Fibroblast of skin of abdomen (primary cell): ENCODE data around the gene AGBL4.

Experiments
- DNase-seq: peaks from one replicate; pipeline ENCODE4 v3.0.0-alpha.2; 2013

The AGBL4 gene

GRCh38 chr1:49171941-49172593 lies 851.7 kb downstream of the AGBL4 start:
- DNase-seq, result peak; percentile 35

- no peak for DNase-seq
Observed at GRCh38 chr1:49166031-49166430, 857.7 kb downstream of the AGBL4 start.

GRCh38 chr1:49163031-49163430 lies 860.7 kb downstream of the AGBL4 start:
- DNase-seq, result peak; percentile 80

GRCh38 chr1:49160677-49161076 lies 863.1 kb downstream of the AGBL4 start:
- no peak for DNase-seq

- DNase-seq, result no peak
Observed at GRCh38 chr1:49136738-49137251, 887.0 kb downstream of the AGBL4 start.

GRCh38 chr1:49125746-49126145 lies 898.0 kb downstream of the AGBL4 start:
- no peak for DNase-seq

GRCh38 chr1:49111931-49112330 lies 911.8 kb downstream of the AGBL4 start:
- DNase-seq, result no peak

GRCh38 chr1:49106445-49106844 lies 917.3 kb downstream of the AGBL4 start:
- peak; percentile 14 for DNase-seq

- DNase-seq, result no peak
Observed at GRCh38 chr1:49104575-49104974, 919.2 kb downstream of the AGBL4 start.

- DNase-seq, result peak; percentile 96
Observed at GRCh38 chr1:49102752-49103151, 921.0 kb downstream of the AGBL4 start.

- no peak for DNase-seq
Observed at GRCh38 chr1:49098866-49099265, 924.9 kb downstream of the AGBL4 start.

GRCh38 chr1:49086327-49086726 lies 937.4 kb downstream of the AGBL4 start:
- no peak for DNase-seq

- no peak for DNase-seq
Observed at GRCh38 chr1:49085079-49085478, 938.7 kb downstream of the AGBL4 start.

GRCh38 chr1:49060766-49061165 lies 963.0 kb downstream of the AGBL4 start:
- peak; percentile 99 for DNase-seq

GRCh38 chr1:49059087-49059486 lies 964.7 kb downstream of the AGBL4 start:
- DNase-seq, result no peak

- DNase-seq, result no peak
Observed at GRCh38 chr1:49052102-49052501, 971.7 kb downstream of the AGBL4 start.

GRCh38 chr1:49051647-49052046 lies 972.1 kb downstream of the AGBL4 start:
- DNase-seq, result no peak

- no peak for DNase-seq
Observed at GRCh38 chr1:49050041-49050440, 973.7 kb downstream of the AGBL4 start.

GRCh38 chr1:49048188-49048587 lies 975.6 kb downstream of the AGBL4 start:
- DNase-seq, result no peak

- DNase-seq, result no peak
Observed at GRCh38 chr1:49046305-49046704, 977.4 kb downstream of the AGBL4 start.

- no peak for DNase-seq
Observed at GRCh38 chr1:49045371-49045770, 978.4 kb downstream of the AGBL4 start.

- DNase-seq, result no peak
Observed at GRCh38 chr1:49036700-49037099, 987.1 kb downstream of the AGBL4 start.

GRCh38 chr1:49028396-49028795 lies 995.4 kb downstream of the AGBL4 start:
- DNase-seq, result no peak

GRCh38 chr1:49026230-49026811 lies 997.4 kb downstream of the AGBL4 start:
- DNase-seq, result no peak
